ENCODE measurements around the gene POU2F1.

The POU2F1 gene

DNA sequence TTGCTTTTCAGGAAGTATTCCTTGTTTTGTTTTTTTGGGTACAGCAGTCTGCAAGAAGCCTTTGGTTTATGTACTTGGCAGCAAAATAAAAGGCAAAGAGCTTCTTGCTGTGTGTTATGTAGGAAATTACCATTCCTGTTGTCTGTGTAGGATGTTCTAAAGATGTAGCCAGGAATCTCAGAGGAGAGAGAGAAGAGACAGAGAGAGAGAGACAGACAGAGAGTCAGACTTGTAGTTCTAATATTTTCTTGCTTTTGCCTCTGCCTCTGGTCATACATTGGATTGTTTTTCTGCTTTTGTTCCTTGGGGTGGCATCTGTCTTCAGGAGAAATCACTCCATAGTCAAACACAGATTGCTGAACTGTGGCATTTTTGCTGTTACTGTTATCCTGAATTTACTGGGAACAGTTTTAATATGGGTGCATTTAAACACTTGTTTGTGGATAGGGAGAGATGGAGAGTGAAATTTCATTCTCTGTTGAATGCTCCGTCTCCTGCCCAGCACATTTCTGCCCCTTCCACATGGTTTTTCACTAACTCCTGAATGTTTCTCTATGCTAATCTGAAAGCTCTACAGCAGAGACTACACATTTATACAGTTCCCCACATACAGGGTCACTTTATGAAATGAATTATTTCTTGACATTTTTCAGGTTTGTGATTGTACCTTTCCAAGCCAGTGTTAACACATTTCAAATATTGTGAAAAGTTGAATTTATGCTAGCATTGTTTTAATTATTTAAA is 49.8 kb downstream of the POU2F1 start:
- DNase-seq (ENCODE audit: low read depth in 2 of 3, low spot score in 2 of 3): no peak

- no peak for DNase-seq (ENCODE audit: low read depth in 2 of 3, low spot score in 2 of 3)
These were observed 51.8 kb downstream of the POU2F1 start for GRCh38 chr1:167272369-167272957.

GRCh38 chr1:167273027-167273800 is 52.5 kb downstream of the POU2F1 start:
- DNase-seq (ENCODE audit: low read depth in 2 of 3, low spot score in 2 of 3): no peak

DNA sequence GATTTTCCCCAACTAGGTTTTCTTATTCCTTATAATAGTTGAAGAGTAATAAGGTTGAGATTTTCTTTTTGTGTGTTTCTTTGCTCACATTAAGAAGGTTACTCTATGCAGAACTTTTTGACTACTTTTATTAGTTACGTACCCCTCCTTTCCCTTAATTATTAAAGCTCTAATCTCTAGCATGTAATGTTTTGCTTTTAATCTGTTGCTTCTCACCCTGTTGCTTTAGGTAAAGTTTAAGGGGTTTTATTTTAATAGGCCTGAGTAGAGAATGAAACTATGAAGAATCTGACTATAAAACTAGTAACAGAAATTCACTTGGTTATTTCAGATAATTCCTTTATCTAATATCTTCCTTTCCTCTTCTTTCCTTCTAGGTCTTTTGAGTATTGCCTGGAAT is 53.4 kb downstream of the POU2F1 start:
- DNase-seq (ENCODE audit: low read depth in 2 of 3, low spot score in 2 of 3): no peak

DNA sequence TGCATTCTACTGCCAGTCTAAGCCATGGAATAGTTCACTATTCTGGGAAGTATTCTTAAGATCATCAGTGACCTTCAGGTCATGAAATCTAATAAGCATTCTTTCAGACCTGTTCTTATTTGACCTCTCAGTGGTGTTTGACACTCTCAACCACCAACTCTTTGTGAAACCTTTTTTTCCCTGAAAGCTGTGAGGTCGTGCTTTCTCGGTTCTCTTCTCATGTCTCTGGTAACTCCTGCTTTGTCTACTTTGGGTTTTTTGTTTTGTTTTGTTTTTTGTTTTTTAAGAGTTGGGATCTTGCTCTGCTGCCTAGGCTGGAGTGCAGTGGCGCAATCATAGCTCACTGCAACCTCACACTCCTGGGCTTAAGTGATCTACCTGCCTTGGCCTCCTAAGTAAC is 56.3 kb downstream of the POU2F1 start:
- no peak for DNase-seq (ENCODE audit: low read depth in 2 of 3, low spot score in 2 of 3)

GRCh38 chr1:167278497-167278896 is 57.8 kb downstream of the POU2F1 start:
- no peak for DNase-seq (ENCODE audit: low read depth in 2 of 3, low spot score in 2 of 3)

DNA sequence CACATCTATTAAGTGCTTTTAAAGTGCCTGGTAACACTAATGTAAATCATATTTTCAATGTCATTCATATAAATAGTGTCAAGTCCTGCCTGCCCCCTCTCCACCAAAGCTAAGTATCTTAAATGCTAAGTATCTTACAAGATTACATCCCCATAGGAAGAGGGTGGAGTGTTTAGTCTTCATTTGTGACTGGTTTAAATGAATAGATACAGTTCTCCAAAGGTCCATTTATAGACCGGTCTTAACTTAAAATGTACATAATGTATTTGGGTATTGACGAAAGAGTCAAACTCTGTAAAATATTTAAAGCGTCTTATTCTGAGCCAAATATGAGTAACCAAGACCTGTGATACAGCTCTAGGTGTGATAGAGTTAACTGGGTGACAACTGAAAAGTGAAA is 60.2 kb downstream of the POU2F1 start:
- no peak for DNase-seq (ENCODE audit: low read depth in 2 of 3, low spot score in 2 of 3)

DNA sequence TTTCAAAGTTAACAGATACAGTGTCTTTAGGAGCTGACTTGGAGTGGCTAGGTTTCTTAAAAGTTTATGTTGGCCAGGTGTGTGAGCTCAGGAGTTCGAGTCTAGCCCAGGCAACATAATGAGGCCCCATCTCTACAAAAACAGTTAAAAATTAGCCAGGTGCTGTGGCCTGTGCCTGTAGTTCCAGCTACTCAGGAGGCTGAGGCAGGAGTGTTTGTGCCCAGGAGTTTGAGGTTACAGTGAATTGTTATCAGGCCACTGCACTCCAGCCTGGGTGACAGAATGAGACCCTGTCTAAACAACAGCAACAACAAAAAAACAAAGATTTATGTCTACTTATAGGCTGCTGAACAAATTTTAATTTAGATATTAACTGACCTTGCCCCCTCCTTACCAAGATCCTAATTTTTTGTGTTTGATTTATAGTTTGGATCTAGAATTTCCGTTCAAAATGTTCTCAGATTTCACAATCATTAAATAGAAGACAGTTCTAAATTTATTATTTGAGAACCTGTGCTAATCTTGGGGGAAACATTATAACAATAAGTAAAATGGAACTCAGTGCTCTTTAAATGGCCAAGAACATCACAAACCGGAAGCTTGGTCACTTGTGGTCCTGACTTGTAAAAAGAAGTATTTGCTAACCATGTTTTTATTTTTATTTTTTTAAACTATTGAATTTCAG is 67.8 kb downstream of the POU2F1 start:
- no peak for DNase-seq (ENCODE audit: low read depth in 2 of 3, low spot score in 2 of 3)

GRCh38 chr1:167289075-167289442 is 68.4 kb downstream of the POU2F1 start:
- DNase-seq (ENCODE audit: low read depth in 2 of 3, low spot score in 2 of 3): no peak

DNA sequence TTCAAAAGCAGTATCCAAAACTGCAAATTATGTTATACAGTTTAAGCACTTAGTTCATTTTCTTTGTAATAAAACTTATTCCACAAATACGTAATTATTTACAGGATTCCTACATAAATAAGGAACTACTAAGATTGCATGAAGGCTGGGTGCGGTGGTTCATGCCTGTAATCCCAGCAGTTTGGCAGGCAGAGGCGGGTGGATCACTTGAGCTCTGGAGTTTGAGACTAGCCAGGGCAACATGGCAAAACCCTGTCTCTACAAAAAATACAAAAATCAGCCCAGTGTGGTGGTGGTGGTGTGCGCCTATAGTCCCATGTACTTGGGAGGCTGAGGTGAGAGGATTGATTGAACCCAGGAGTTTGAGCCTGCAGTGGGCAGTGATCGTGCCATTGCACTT is 69.3 kb downstream of the POU2F1 start:
- DNase-seq (ENCODE audit: low read depth in 2 of 3, low spot score in 2 of 3): no peak

- DNase-seq (ENCODE audit: low read depth in 2 of 3, low spot score in 2 of 3): no peak
These were observed 71.0 kb downstream of the POU2F1 start for GRCh38 chr1:167291539-167292185.

DNA sequence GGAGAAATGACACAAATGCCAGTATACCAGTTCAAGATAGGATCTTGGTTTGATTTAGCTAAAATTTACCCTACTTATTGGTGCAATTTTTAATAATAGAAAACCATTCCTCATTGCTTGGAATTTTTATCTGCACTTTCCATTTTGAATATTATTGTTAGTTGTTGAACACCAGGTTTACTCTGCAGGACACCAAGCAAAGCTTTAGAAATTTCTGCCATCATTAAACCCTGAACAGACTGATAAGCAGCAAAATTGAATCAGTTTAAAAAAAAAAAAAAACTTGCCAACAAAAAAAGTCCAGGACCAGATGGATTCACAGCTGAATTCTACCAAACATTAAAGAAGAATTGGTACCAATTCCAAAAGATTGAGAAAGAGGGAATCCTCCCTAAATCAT is 71.5 kb downstream of the POU2F1 start:
- no peak for DNase-seq (ENCODE audit: low read depth in 2 of 3, low spot score in 2 of 3)

DNA sequence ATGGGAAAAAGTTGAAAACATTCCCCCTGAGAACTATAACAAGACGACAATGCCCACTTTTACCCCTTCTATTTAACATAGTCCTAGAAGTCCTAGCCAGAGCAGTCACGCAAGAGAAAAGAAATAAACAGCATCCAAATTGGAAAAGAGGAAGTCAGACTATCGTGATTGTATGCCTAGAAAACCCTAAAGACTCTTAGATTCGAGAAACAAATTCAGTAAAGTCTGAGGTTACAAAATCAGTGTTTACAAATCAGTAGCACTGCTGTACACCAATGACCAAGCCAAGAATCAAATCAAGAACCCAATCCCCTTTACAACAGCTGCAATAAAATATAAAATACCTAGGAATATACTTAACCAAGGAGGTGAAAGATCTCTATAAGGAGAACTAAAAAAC is 72.4 kb downstream of the POU2F1 start:
- DNase-seq (ENCODE audit: low read depth in 2 of 3, low spot score in 2 of 3): no peak

GRCh38 chr1:167294528-167294927 is 73.8 kb downstream of the POU2F1 start:
- DNase-seq (ENCODE audit: low read depth in 2 of 3, low spot score in 2 of 3): no peak

DNA sequence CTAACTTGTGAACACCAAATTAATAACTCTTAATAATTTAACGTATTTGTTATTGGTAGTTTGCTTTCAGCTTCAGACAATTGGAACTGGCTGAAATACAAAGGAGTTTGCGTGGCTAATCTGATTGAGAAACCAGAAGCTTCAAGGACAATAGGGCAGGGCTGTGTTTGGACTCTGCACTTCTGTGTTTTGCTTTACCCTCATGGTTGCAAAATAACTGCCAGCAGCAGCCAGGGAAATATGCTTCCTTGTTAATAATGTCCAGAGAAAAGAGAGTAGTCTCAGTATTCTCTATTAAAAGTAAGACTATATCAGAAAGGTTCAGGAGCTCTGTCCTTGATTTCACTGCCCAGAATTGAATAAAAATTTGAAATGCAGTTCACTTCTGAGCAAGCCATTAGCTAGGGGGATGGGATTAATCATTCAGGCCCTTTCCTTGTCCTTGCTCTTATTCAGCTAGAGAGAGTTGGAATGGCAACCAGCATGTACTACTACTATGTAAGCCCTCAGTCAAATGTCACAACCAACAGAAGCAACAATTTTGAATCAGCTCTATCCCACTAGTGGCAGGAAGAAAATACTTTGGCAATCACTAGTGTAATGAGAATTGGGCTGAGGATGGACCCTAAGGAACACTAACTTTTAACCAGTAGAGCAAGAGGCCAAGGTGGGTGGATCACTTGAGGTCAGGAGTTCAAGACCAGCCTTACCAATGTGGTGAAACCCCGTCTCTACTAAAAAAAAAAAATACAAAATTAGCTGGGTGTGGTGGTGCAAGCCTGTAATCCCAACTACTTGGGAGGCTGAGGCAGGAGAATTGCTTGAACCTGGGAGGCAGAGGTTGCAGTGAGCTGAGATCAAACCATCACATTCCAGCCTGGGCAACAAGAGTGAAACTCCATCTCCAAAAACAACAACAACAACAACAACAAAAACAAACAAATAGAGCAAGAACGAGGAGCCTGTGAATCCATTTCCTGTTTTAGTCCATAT is 76.8 kb downstream of the POU2F1 start:
- no peak for DNase-seq (ENCODE audit: low read depth in 2 of 3, low spot score in 2 of 3)

GRCh38 chr1:167298325-167298724 is 77.6 kb downstream of the POU2F1 start:
- no peak for DNase-seq (ENCODE audit: low read depth in 2 of 3, low spot score in 2 of 3)

- no peak for DNase-seq (ENCODE audit: low read depth in 2 of 3, low spot score in 2 of 3)
These were observed 80.7 kb downstream of the POU2F1 start for GRCh38 chr1:167301355-167301754.

DNA sequence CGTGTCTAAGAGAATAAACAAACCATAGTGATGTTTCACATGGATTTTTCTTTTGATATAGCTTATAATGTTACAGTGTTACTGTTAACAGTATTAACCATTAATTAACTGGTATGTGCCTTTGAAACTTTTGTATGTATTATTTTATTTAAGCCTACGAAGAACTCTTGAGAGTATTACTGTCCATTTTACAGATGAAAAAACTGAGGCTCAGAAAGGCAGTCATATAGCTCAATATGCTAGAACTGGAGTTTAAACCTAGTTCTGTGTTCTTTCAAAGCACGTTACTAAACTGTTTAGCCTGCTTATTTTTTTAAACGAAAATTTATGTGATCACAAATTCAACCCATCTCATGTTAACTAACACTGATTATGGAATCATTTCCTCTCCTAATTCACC is 83.5 kb downstream of the POU2F1 start:
- no peak for DNase-seq (ENCODE audit: low read depth in 2 of 3, low spot score in 2 of 3)

- DNase-seq (ENCODE audit: low read depth in 2 of 3, low spot score in 2 of 3): no peak
These were observed 84.5 kb downstream of the POU2F1 start for GRCh38 chr1:167305059-167305705.
